GM18505 (cell line): Measurements from ENCODE around the gene SLC5A6.

Experiments
- ATAC-seq: cut with Tn5 transposase; IDR thresholded peaks from one replicate; pipeline ENCODE4 v1.9.1; 2021; ENCODE audit not compliant: unreplicated experiment
- POLR2A ChIP-seq: IDR thresholded peaks from 4 replicates; pipeline ENCODE4 v1.6.1; 2011; ENCODE audit warnings: borderline replicate concordance; ENCODE audit not compliant: insufficient read depth, insufficient read length; ENCODE audit errors: extremely low read depth

SLC5A6 gene

GRCh38 chr2:27222407-27222806 lies 10.3 kb upstream of the SLC5A6 start:
- ATAC-seq = no peak

GRCh38 chr2:27221166-27221565 lies 9.1 kb upstream of the SLC5A6 start:
- TF ChIP-seq POLR2A = no peak
- ATAC-seq = no peak

More at GRCh38 chr2:27222407-27222806, 10.3 kb upstream of the SLC5A6 start:
- TF ChIP-seq POLR2A = no peak

- no peak for ATAC-seq
- no peak for TF ChIP-seq POLR2A
Observed at GRCh38 chr2:27220091-27220490, 8.0 kb upstream of the SLC5A6 start.

- no peak for TF ChIP-seq POLR2A
- no peak for ATAC-seq
Observed at GRCh38 chr2:27219091-27219490, 7.0 kb upstream of the SLC5A6 start.

- no peak for ATAC-seq
- no peak for TF ChIP-seq POLR2A
Observed at GRCh38 chr2:27218614-27219013, 6.5 kb upstream of the SLC5A6 start.

- peak; percentile 78 for ATAC-seq
- TF ChIP-seq POLR2A = peak; percentile 70
Observed at GRCh38 chr2:27217173-27218121, 5.4 kb upstream of the SLC5A6 start, which contains the start of gene CAD. Gene CAD, plus strand, starts transcription at chr2:27217369. Its CDS starts 183 bp downstream, at chr2:27217552.

- TF ChIP-seq POLR2A = no peak
- ATAC-seq = no peak
Observed at GRCh38 chr2:27216416-27217137, 4.5 kb upstream of the SLC5A6 start.

- no peak for TF ChIP-seq POLR2A
- no peak for ATAC-seq
Observed at GRCh38 chr2:27214941-27215340, 2.9 kb upstream of the SLC5A6 start.

GRCh38 chr2:27212626-27213471 lies 781 bp upstream of the SLC5A6 start:
- ATAC-seq = peak; percentile 2
- TF ChIP-seq POLR2A = no peak

- no peak for TF ChIP-seq POLR2A
- no peak for ATAC-seq
Observed at GRCh38 chr2:27211241-27211942, 676 bp downstream of the SLC5A6 start.

- ATAC-seq = no peak
- no peak for TF ChIP-seq POLR2A
Observed at GRCh38 chr2:27209621-27210401, 2.3 kb downstream of the SLC5A6 start.
